Colonic mucosa (tissue), 4 donors: ENCODE data around the gene NKX2-3. TPM values are rescaled to one million over a fixed set of nuclear protein-coding genes. Genes with fewer than 3 reads are reported as not detected.
A peak's percentile ranks its signal among the peaks of the same experiment; 100 is the strongest.

ENCODE experiments used
- DNase-seq: peaks from one replicate; pipeline ENCODE4 v3.0.0-alpha.2; 2020
- H3K27ac ChIP-seq: fragments of 200-600 bp; one replicate; pipeline ENCODE4 v1.8.0; 2021
- H3K27me3 ChIP-seq: fragments of 200-600 bp; one replicate; pipeline ENCODE4 v1.8.0; 2021
- H3K36me3 ChIP-seq: fragments of 200-600 bp; one replicate; pipeline ENCODE4 v1.8.0; 2021
- H3K4me1 ChIP-seq: fragments of 200-600 bp; one replicate; pipeline ENCODE4 v1.8.0; 2021; ENCODE audit warnings: mild to moderate bottlenecking
- H3K4me3 ChIP-seq: fragments of 200-600 bp; one replicate; pipeline ENCODE4 v1.8.0; 2021
- H3K9ac ChIP-seq, 2 donors: one replicate each; pipeline ENCODE4 v1.7.0; 2013; ENCODE audit warnings: control low read depth in 2 of 2, low read depth in 2 of 2, low read length in 2 of 2
- H3K9me3 ChIP-seq: fragments of 200-600 bp; one replicate; pipeline ENCODE4 v1.8.0; 2021
- CTCF ChIP-seq: fragments of 200-600 bp; IDR thresholded peaks from one replicate; pipeline ENCODE4 v1.8.0; 2022; ENCODE audit warnings: antibody characterized with exemption, mild to moderate bottlenecking
- intact Hi-C: fragments of 100-400 bp; cut with DNase I; formaldehyde crosslinking; loops from one replicate; pipeline ENCODE4 v1.14.1; 2022
- total RNA-seq, 2 donors: library from RNA; stranded (reverse); fragmentation: NEBNext Ultra II Directional in 1 of 2; extraction: Animal tissue kit (Norgen Biotek cat#: 25700) in 1 of 2; gene quantifications; one replicate each; pipeline ENCODE4 v1.2.1, GENCODE V29; 2021
- donor health status: healthy.
- donor health status: DM: no; HTN: no; CAD: no.
- donor health status: DM: no; HTN: no; CAD: no.

Gene NKX2-3
- total RNA-seq, 2 donors from 2014 or later, result 5.4 to 7.9 TPM

GRCh38 chr10:99534939-99535763 lies 2.4 kb downstream of the NKX2-3 start:
- Histone ChIP-seq H3K9ac (peak overlapping the region; percentile 0 to 62), H3K9me3 (no peaks in the 10 kb centered on the region), H3K27me3 (peaks cover 94% of the 10 kb centered on the region), H3K4me3 (peak overlapping the region; percentile 40), H3K4me1 (peaks cover 14% of the 10 kb centered on the region), H3K27ac (peak overlapping the region; percentile 46), H3K36me3 (no peaks in the 10 kb centered on the region)
- intact Hi-C loops, result loop anchor here (5.0 kb wide), 1 partner anchor 98 kb away; no protein-coding TSS in a partner anchor
- no peak for TF ChIP-seq CTCF
- DNase-seq, result no peak

GRCh38 chr10:99535764-99536337 lies 3.1 kb downstream of the NKX2-3 start:
- intact Hi-C loops, result loop anchor here (5.0 kb wide), 1 partner anchor 99 kb away; no protein-coding TSS in a partner anchor
- Histone ChIP-seq H3K36me3 (no peaks in the 10 kb centered on the region), H3K9ac (peak overlapping the region; percentile 46 to 51), H3K9me3 (no peaks in the 10 kb centered on the region), H3K27ac (peak overlapping the region; percentile 46), H3K4me1 (peaks cover 19% of the 10 kb centered on the region), H3K4me3 (peak overlapping the region; percentile 40), H3K27me3 (peaks cover 94% of the 10 kb centered on the region)
- no peak for DNase-seq
- TF ChIP-seq CTCF, result no peak

- peak overlapping the region; percentile 51 to 60 for H3K9ac ChIP-seq
- intact Hi-C loops, result loop anchor here (5.0 kb wide), 1 partner anchor 99 kb away; no protein-coding TSS in a partner anchor
- no peaks in the 10 kb centered on the region for H3K9me3 ChIP-seq
- H3K4me3 ChIP-seq, result peak overlapping the region; percentile 40
- peaks cover 95% of the 10 kb centered on the region for H3K27me3 ChIP-seq
- DNase-seq, result no peak
- peaks cover 19% of the 10 kb centered on the region for H3K4me1 ChIP-seq
- peak overlapping the region; percentile 46 for H3K27ac ChIP-seq
- no peaks in the 10 kb centered on the region for H3K36me3 ChIP-seq
- TF ChIP-seq CTCF, result no peak
These were observed 3.8 kb downstream of the NKX2-3 start for GRCh38 chr10:99536338-99537085.

- Histone ChIP-seq H3K27ac (peak overlapping the region; percentile 46), H3K27me3 (peaks cover 90% of the 10 kb centered on the region)
- intact Hi-C loops, result loop anchor here (5.0 kb wide), 1 partner anchor 100 kb away; no protein-coding TSS in a partner anchor
These were observed 4.6 kb downstream of the NKX2-3 start for GRCh38 chr10:99537086-99537988.

More at GRCh38 chr10:99537086-99537988, 4.6 kb downstream of the NKX2-3 start:
- peaks cover 19% of the 10 kb centered on the region for H3K4me1 ChIP-seq
- H3K4me3 ChIP-seq, result peak overlapping the region; percentile 40
- DNase-seq, result no peak
- H3K9me3 ChIP-seq, result no peaks in the 10 kb centered on the region
- peak overlapping the region; percentile 26 to 60 for H3K9ac ChIP-seq
- no peak for TF ChIP-seq CTCF
- H3K36me3 ChIP-seq, result no peaks in the 10 kb centered on the region
